HepG2 (cell line): ENCODE data around the gene AVPR2. TPM values are rescaled to one million over a fixed set of nuclear protein-coding genes. Genes with fewer than 3 reads are reported as not detected.

Experiments
- ATAC-seq: fragments of 200-7000 bp; cut with Tn5 transposase; 3 replicates; pipeline ENCODE4 v1.9.1; 2020; ENCODE audit warnings: mild to moderate bottlenecking, moderate library complexity
- BruUV-seq: library from RNA; stranded (reverse); fragments of 400-500 nt; replicated peaks from 2 replicates; lab custom pipeline; 2021; lab: Mats Ljungman, UMichigan
- CTCF ChIA-PET: fragments of 300-600 bp; formaldehyde crosslinking; extraction: SDS; loops from one replicate; lab custom pipeline; 2021; ENCODE audit warnings: low total read pairs, inconsistent platforms, low intra/inter-chr PET ratio; lab: Yijun Ruan, JAX
- POLR2A ChIA-PET: fragments of 350-600 bp; sonication (Branson Sonifier 250); formaldehyde crosslinking; loops from one replicate; lab custom pipeline; 2020; ENCODE audit warnings: antibody characterized with exemption, inconsistent platforms; lab: Yijun Ruan, JAX
- DNase-seq: peaks from one replicate; pipeline ENCODE4 v3.0.0-alpha.2; 2015; ENCODE audit warnings: low spot score
- FAIRE-seq: peaks from 3 replicates; lab custom pipeline; 2011; peaks lifted over from hg19 to GRCh38; lab: Jason Lieb, UNC
- H2AFZ ChIP-seq: one replicate; pipeline ENCODE4 v1.6.1; 2011; ENCODE audit warnings: low read length, inconsistent platforms
- H3K27ac ChIP-seq: fragments of 300-600 bp; 3 replicates; pipeline ENCODE4 v1.8.0; 2011; ENCODE audit warnings: mixed run types, mild to moderate bottlenecking, mixed read lengths, low read length, inconsistent platforms; ENCODE audit not compliant: insufficient read depth; ENCODE audit errors: extremely low read length
- H3K27me3 ChIP-seq, 2 experiments: fragments of 200-600 bp in 1 of 2; 2 replicates in 1 of 2; 3 replicates in 1 of 2; pipeline versions ENCODE4 v1.6.0 to v1.8.0; 2011; ENCODE audit warnings: low read length in 2 of 2, mild to moderate bottlenecking in 2 of 2, moderate library complexity in 2 of 2, inconsistent platforms in 1 of 2; ENCODE audit not compliant: insufficient read depth in 2 of 2, control insufficient read depth in 1 of 2
- H3K36me3 ChIP-seq, 2 experiments: fragments of 200-600 bp in 1 of 2; replicated peaks in 1 of 2; 2 replicates in 1 of 2; 3 replicates in 1 of 2; pipeline versions ENCODE4 v1.5.1 to v1.8.0; 2011; ENCODE audit warnings: low read length in 2 of 2, inconsistent platforms in 1 of 2; ENCODE audit not compliant: insufficient read depth in 2 of 2, control insufficient read depth in 1 of 2
- H3K4me1 ChIP-seq: 2 replicates; pipeline ENCODE4 v1.5.1; 2012; ENCODE audit warnings: low read length, inconsistent platforms; ENCODE audit not compliant: insufficient read depth
- H3K4me2 ChIP-seq: 2 replicates; pipeline ENCODE4 v1.6.0; 2011; ENCODE audit warnings: low read depth, low read length, inconsistent platforms
- H3K4me3 ChIP-seq, 3 experiments: fragments of 200-600 bp in 1 of 3; sonication (generic), shearing (Covaris generic) in 1 of 3; replicated peaks in 1 of 3; 2 replicates each; pipeline ENCODE4 v1.5.1; 2011 to 2016; ENCODE audit warnings: low read length in 3 of 3, inconsistent platforms in 2 of 3, low read depth in 2 of 3, mild to moderate bottlenecking in 2 of 3, control low read depth in 1 of 3, mixed read lengths in 1 of 3; ENCODE audit not compliant: insufficient read depth in 1 of 3
- H3K79me2 ChIP-seq: one replicate; pipeline ENCODE4 v1.6.1; 2011; ENCODE audit warnings: low read length, inconsistent platforms; ENCODE audit not compliant: insufficient read depth
- H3K9ac ChIP-seq: 2 replicates; pipeline ENCODE4 v1.6.0; 2011; ENCODE audit warnings: mild to moderate bottlenecking, low read depth, low read length, inconsistent platforms; ENCODE audit not compliant: insufficient read depth
- H3K9me3 ChIP-seq: 2 replicates; pipeline ENCODE4 v1.5.1; 2012; ENCODE audit warnings: mild to moderate bottlenecking, low read length
- H4K20me1 ChIP-seq: 2 replicates; pipeline ENCODE4 v1.6.0; 2011; ENCODE audit warnings: inconsistent platforms, mild to moderate bottlenecking, low read length, moderate library complexity; ENCODE audit not compliant: insufficient read depth
- BCL6 ChIP-seq: IDR thresholded peaks from 2 replicates; pipeline ENCODE4 v1.6.1; 2016; ENCODE audit warnings: missing genetic modification reagents, missing compliant biosample characterization
- SKI ChIP-seq: fragments of 450-650 bp; IDR thresholded peaks from one replicate; pipeline ENCODE4 v1.6.1; 2018; ENCODE audit warnings: mild to moderate bottlenecking; ENCODE audit not compliant: partially characterized antibody
- ZFX ChIP-seq: sonication (generic); formaldehyde crosslinking; IDR thresholded peaks from 2 replicates; pipeline ENCODE4 v1.4.0; 2020; ENCODE audit warnings: mild to moderate bottlenecking, low read depth, missing genetic modification reagents, moderate library complexity
- ZNF687 ChIP-seq: sonication (generic); formaldehyde crosslinking; IDR thresholded peaks from 2 replicates; pipeline ENCODE4 v1.5.1; 2020; ENCODE audit warnings: mild to moderate bottlenecking, missing genetic modification reagents, moderate library complexity
- WGBS: methylation state at CpG from one replicate; pipeline ENCODE4 v1.1.6; 2017; ENCODE audit warnings: low lambda C conversion rate; 5-methylcytosine and 5-hydroxymethylcytosine counted together
- in situ Hi-C: cut with HindIII; loops from 2 replicates; pipeline ENCODE4 v1.10.0; 2017; ENCODE audit warnings: low pct_unique_long_range_greater_than_20kb; ENCODE audit not compliant: extremely low pct_ligation_motif_present
- intact Hi-C: fragments of 100-400 bp; cut with micrococcal nuclease; formaldehyde crosslinking; loops from one replicate; pipeline ENCODE4 v1.10.0; 2022; ENCODE audit not compliant: unreplicated experiment
- polyA plus RNA-seq, 8 experiments: library from polyadenylated mRNA; depleted of rRNA in 3 of 8; stranded (reverse) in 7 of 8; unstranded in 1 of 8; fragments of >200 nt; fragmentation: Illumina TruSeq in 4 of 8; extraction: Trizol in 4 of 8; gene quantifications; 2 replicates each; pipeline versions ENCODE4 v1.2.1 to v1.2.3, GENCODE V29; 2011 to 2016; ENCODE audit warnings: low read depth in 4 of 8, missing spikeins in 1 of 8, mixed read lengths in 1 of 8; ENCODE audit not compliant: insufficient read depth in 1 of 8
- total RNA-seq, 5 experiments: library from RNA; depleted of rRNA; stranded (reverse); fragments of >200 nt; fragmentation: Illumina TruSeq; extraction: Trizol; gene quantifications; 2 replicates each; pipeline ENCODE4 v1.2.3, GENCODE V29; 2016; ENCODE audit warnings: low read depth in 1 of 5
- TF ChIP-seq, protein P1 (sequence below), 2 experiments: sonication (generic) in 1 of 2; formaldehyde crosslinking in 1 of 2; IDR thresholded peaks; 2 replicates each; pipeline versions ENCODE4 v1.4.0 to v1.6.1; 2018 to 2020; ENCODE audit warnings: missing genetic modification reagents in 2 of 2, borderline replicate concordance in 1 of 2, low read depth in 1 of 2, mild to moderate bottlenecking in 1 of 2, missing biosample characterization in 1 of 2

AVPR2 gene
- total and polyA plus RNA-seq, 2 of the 13 experiments (the other 11 are each of a cell fraction or from before 2014, with no cell fraction given): not detected

DNA sequence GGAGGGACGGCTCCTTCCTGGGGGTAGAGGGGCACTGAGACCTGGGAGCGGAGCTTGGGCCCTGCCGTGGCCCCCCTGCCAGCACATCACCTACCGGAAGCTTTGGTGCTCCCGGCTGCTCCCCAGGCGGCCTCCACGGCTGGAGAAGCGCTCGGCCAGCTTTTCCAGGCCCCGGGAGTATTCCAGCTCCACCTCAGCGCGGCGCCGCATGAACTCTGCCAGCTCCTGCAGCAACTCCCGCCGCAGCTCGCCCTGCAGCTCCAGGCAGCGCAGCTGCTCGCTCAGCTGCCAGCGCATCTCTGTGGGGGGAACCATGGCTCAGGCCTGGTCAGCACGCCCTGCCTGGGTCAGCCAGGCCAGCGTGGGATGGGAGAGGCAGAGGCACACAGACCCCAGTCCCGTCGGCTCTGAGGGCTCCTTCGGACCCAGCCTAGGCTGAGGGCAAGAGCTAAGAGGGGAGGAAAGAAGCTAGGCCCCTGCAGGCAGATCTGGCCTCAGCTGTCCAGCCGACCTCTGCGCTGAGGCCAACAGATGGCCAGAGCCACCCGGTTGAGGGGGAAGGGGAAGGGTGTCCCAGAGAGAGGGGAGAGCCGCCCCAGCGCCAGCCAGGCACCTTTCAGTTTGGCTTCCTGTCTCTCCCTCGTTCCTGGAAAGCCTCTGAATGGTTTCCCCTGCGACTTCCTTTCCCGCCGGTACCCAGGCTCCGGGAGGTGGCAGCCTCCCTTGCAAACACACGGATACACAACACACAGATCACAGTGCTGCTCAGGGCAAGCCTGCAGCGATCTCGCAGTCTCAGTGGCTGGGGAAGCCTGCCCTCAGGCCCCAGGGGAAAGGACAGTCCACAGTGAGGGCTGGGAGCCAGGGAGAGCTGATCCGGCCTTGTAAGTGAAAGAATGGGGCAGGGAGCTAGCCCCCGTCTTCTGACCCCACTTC, 17.3 kb downstream of the AVPR2 start:
- no peak overlapping the region for H3K27ac ChIP-seq
- no peaks in the 10 kb centered on the region for H4K20me1 ChIP-seq
- ATAC-seq (peak; percentile 45), FAIRE-seq (no peak), DNase-seq (no peak)
- H3K79me2 ChIP-seq: no peaks in the 10 kb centered on the region
- no peak overlapping the region for H3K9ac ChIP-seq
- H3K4me2 ChIP-seq: peak overlapping the region; percentile 23; the same call in 1 of the 2 replicates
- intact Hi-C loops: no loop called here
- TF ChIP-seq SKI (no peak), BCL6 (CRISPR knock-in tag) (peak; percentile 66), ZFX (CRISPR knock-in tag) (peak; percentile 21; the same call in 1 of the 2 replicates), ZNF687 (peak; percentile 47; the same call in 1 of the 2 replicates)
- TF ChIP-seq, protein P1, sequence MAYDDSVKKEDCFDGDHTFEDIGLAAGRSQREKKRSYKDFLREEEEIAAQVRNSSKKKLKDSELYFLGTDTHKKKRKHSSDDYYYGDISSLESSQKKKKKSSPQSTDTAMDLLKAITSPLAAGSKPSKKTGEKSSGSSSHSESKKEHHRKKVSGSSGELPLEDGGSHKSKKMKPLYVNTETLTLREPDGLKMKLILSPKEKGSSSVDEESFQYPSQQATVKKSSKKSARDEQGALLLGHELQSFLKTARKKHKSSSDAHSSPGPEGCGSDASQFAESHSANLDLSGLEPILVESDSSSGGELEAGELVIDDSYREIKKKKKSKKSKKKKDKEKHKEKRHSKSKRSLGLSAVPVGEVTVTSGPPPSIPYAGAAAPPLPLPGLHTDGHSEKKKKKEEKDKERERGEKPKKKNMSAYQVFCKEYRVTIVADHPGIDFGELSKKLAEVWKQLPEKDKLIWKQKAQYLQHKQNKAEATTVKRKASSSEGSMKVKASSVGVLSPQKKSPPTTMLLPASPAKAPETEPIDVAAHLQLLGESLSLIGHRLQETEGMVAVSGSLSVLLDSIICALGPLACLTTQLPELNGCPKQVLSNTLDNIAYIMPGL (CRISPR knock-in tag; IDR thresholded peaks at IDR 0.05; ENCODE audit: borderline replicate concordance in 1 of 2, low read depth in 1 of 2): 0 out of 4 replicates have a peak, but pooled peaks of 1 of the 2 experiments have one; percentile 2
- BruUV-seq: no TSS peak
- ChIA-PET POLR2A (interaction anchor here (1.2 kb wide), 1 partner anchor 10 kb away, joined by 3 read pairs; no protein-coding TSS in a partner anchor), CTCF (interaction anchor here (4.4 kb wide), 1 partner anchor 25 kb away, joined by 29 read pairs; no protein-coding TSS in a partner anchor)
- no peaks in the 10 kb centered on the region; a peak in 2 of 5 replicates for H3K27me3 ChIP-seq
- no peak overlapping the region for H3K4me3 ChIP-seq
- 20% methylated on average over 1 of the region's 40 CpGs for WGBS
- in situ Hi-C loops: no loop called here
- no peaks in the 10 kb centered on the region for H3K36me3 ChIP-seq
- H3K4me1 ChIP-seq: peaks cover 50% of the 10 kb centered on the region
- H3K9me3 ChIP-seq: no peaks in the 10 kb centered on the region
- H2AFZ ChIP-seq: no peak overlapping the region
